Stimulated activated CD4-positive, alpha-beta T cell treated with anti-CD3 and anti-CD28 coated beads, Interleukin-2, amount 100 ng/mL, for 48 hours (primary cell): ENCODE results near the gene RALGDS.
"Not testable (repeated sequence)": the region's sequence is repeated elsewhere in the genome, so short reads cannot be mapped to it uniquely, and the experiment has no call there.

ENCODE experiments used
- DNase-seq, 2 donors: peaks; one replicate each; pipeline ENCODE4 v3.0.0-alpha.2; 2020

The RALGDS gene

DNA sequence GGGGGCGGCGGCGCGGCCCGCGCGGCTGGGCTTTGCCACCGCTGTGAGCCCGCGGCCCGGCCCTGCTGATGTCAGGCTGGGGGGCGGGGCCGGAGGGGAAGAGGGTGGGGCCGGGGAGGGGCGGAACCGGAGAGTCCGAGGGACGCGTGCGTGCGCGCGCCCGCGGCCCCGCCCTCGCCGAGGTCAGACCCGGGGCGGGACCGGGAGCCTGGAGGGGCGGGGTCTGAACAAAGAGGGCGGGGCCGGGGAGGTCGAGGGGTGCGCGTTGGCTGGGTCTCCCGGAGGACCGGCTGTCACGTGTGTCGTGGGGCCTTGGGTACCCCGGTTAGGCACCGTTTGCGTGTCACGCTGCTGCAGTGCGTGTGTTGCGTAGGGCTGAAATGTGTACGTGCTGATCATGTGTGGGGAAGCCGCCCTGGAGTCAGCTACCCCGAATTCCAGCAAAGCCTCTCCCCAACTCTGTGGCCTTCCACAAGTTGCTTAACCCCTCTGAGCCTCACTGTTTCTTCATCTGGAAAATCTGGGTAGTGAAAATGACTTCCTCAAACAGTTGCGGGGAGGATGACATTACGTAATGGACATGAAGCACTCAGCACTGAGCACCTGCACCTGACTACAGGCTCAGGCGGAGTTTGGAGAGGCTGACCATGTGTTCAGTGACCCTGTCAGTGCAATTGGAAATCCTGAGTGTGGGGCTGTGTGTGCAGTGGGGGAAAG lies at the start of gene RALGDS:
RALGDS (minus strand) TSS at position 43 of the 717 bp plus-strand sequence. CDS start 86 bp downstream, outside the sequence.
- peak; percentile 89 to 90 for DNase-seq

- DNase-seq, result no peak
These were observed 49.7 kb upstream of the RALGDS start for GRCh38 chr9:133170716-133171115.

- DNase-seq, result not testable (repeated sequence)
These were observed 48.6 kb upstream of the RALGDS start for GRCh38 chr9:133169687-133170086.

DNA sequence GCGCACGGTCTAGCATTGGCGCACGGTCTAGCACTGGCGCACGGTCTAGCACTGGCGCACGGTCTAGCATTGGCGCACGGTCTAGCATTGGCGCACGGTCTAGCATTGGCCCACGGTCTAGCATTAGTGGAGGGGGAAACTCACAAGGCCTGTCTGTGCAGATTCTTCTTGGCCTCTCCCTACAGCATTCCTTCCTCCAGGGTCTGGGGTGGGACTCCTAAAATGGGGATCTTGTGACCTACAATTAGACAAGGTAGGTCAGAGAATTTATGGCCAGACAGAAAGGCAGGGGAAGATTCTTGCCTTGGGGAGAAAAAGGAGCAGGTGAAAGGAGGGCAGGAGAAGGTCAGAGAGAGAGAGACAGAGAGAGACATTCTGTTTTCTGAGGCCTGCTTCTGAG lies 48.1 kb upstream of the RALGDS start:
- no peak for DNase-seq

DNA sequence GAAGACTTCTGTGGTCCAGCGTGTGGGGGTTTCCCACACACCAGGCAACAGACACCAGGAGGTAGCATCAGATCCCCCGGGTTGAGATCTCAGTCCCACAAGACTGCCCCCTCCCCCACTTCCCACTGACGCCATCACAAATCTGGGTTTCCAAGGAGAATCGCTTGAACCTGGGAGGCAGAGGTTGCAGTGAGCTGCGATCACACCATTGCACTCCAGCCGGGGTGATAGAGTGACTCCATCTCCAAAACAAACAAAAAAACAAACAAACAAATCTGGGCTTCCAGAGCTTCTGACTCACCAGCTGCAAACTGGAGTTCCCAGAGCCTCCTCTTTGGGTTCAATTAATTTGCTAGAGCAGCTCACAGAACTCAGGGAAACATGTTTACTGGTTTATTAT lies 47.4 kb upstream of the RALGDS start:
- no peak for DNase-seq

GRCh38 chr9:133167769-133168168 lies 46.7 kb upstream of the RALGDS start:
- DNase-seq, result no peak

- no peak for DNase-seq
These were observed 46.2 kb upstream of the RALGDS start for GRCh38 chr9:133167096-133167730.

GRCh38 chr9:133166392-133166791 lies 45.4 kb upstream of the RALGDS start:
- no peak for DNase-seq

DNA sequence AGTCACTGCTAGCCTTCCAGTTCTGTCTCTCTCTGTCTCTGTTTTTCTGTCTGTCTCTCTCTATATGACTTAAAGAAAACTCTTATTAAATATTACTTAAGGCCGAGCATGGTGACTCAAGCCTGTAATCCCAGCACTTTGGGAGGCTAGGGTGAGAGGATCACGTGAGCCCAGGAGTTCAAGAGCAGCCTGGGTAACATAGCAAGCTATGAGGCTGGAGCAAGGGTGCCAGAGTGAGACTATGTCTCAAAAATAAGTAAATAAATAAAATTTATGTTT lies 44.4 kb upstream of the RALGDS start:
- no peak for DNase-seq

DNA sequence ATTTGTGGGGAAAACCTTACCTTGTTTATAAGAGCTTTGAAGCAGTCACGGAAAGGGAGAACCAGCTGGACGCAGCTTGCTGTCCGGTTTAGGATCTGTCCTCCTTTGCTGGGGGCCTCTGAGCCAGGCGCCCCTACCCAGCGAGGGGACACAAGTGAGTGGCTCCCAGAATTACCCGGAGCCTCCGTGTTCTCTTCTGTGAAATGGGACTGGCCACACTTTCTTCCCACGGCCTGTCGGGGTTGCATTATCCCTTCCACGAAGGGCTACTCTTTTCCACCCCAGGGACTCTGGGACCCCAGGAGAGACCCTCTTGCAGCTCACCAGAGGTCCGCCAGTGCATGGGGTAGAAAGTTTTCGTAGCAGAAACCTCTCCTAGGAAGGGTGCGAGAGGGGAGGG lies 43.2 kb upstream of the RALGDS start:
- no peak for DNase-seq

- no peak for DNase-seq
These were observed 42.6 kb upstream of the RALGDS start, which contains the start of gene GBGT1 for GRCh38 chr9:133163504-133164172. Gene GBGT1 (minus strand): TSS chr9:133163914. CDS start chr9:133162412, 1,502 bp downstream.

- DNase-seq, result no peak
These were observed 41.9 kb upstream of the RALGDS start for GRCh38 chr9:133162861-133163503.

GRCh38 chr9:133161547-133161950 lies 40.5 kb upstream of the RALGDS start:
- no peak for DNase-seq

DNA sequence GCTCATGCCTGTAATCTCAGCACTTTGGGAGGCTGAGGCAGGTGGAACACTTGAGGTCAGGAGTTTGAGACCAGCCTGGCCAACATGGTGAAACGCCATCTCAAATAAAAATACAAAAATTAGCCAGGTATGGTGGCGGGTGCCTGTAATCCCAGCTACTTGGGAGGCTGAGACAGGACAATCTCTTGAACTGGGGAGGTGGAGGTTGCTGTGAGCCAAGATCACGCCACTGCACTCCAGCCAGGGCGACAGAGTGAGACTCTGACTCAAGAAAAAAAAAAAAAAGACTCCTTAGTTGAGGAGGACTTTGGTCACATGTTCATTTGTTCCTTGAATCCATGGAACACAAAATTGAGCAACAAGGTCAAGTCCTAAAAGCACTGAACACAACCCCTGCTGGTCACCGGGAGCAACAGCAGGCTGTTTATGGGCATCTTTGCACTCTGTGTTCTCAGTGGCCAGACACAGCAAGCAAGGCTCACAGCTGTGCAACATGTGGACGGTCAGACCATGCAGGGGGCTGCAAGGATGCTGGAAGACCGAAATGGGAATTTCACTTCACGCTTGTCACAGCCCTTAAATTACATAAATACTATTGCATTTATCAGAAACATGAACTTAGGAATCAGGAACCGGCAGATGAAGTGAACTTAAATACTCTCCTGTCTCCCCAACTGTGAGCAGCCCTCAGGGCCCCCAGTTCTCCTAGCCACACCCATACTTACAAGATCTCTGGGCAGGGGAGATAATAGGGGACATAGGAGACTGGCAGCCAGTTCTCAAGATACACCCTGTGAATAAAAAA lies 39.9 kb upstream of the RALGDS start:
- peak in 1 of 2 donors; percentile 30 for DNase-seq

- no peak for DNase-seq
These were observed 37.7 kb upstream of the RALGDS start for GRCh38 chr9:133158695-133159094.

- DNase-seq, result no peak
These were observed 34.1 kb upstream of the RALGDS start for GRCh38 chr9:133155156-133155555.

DNA sequence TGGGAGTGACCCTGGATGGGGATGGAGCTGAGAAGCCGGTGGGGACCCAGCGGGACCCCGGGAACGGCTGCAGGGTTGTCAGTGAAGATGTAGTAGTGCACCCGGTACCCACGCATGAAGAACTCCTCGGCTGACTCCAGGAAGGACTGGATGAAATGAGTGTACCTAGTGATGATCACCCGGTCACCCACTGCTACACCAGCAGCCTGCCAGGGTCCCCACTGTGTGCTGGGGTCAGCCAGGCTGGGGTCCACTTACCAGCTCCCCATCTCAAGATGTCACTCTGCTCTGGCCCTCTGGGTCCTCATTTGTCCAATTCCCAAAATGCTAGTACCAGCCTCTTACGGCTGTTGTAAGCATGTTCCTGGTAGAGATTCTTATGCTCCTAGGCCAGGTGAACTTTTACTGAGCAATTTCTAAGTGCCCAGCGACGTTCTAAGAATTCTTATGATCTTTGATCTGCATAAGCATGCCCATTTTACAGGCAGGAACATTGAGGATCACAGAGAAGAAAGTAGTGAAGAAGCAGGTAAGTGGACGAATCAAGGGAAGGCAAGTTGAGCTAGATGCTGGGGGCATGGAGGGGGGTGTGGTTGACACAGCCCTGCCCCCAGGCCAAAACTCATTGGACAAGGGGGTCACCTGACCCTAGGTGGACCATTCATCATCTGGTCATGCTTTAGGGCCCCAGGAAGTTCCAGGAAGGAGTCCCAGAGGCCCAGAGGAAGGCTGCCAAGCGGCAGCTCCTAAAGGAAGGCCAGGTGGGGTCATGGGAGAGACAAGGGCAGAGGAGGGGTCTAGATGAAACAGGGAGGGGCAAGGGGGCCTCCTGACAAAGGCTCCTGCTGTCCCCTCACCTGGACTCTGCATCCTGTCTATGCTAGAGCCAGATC lies 33.3 kb upstream of the RALGDS start:
- no peak for DNase-seq

DNA sequence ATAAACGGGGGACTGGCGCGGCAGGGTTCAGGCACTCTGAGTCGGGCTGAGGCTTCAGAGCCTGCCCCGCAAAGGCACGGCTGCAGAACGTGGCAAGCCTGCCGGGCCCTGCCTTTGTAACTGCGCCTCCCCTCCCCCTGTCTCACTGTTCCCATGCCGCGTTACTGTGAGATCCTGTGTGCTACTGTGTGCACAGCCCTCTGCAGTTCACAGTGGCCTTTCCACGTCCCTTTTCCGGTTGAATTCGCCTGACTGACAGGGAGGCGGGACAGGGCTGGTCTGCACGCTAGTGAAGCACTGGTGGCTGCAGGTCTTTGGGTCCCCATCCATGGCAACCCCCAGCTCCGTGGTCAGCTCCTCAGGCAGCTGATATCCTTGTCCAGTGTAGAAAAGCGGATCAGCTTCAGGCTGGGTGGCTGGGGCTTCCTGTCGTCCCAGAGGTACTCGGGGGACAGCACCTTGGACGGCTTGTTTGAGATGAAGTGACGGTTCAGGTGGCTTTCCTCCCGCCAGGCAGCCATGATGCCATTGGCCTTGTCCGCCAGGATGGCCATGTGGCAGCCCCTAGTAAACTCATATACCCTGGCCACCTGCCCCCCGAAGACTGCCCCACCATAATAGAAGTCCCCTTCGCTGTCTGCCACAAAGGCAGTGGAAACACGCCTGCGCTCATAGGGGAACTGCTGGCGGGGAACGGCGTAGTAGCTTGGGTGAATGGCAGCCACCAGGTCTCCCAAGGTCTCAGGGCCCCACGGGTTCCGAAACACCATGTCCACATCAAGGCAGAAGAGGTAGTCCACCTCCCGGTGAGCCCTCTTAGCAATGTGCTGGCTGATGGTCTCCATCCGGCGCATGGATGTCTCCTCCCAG lies 32.4 kb upstream of the RALGDS start:
- no peak for DNase-seq

- DNase-seq, result no peak
These were observed 30.8 kb upstream of the RALGDS start for GRCh38 chr9:133151601-133152525.

GRCh38 chr9:133151041-133151440 lies 30.0 kb upstream of the RALGDS start:
- no peak for DNase-seq
